IMR-90 (cell line): ENCODE results near the gene DSG3. TPM values are rescaled to one million over a fixed set of nuclear protein-coding genes. Genes with fewer than 3 reads are reported as not detected.

Experiments
- ATAC-seq: fragments of 200-7000 bp; cut with Tn5 transposase; 2 replicates; pipeline ENCODE4 v1.9.1; 2020; ENCODE audit warnings: low read depth, mild to moderate bottlenecking, moderate library complexity
- BruUV-seq: library from RNA; stranded (reverse); fragments of 400-500 nt; replicated peaks from 2 replicates; lab custom pipeline; 2021; lab: Mats Ljungman, UMichigan
- CTCF ChIA-PET: fragments of 300-600 bp; formaldehyde crosslinking; extraction: SDS; loops from one replicate; lab custom pipeline; 2021; ENCODE audit warnings: antibody characterized with exemption; lab: Yijun Ruan, JAX
- POLR2A ChIA-PET: fragments of 300-600 bp; sonication (Branson Sonifier 250); formaldehyde crosslinking; loops from one replicate; lab custom pipeline; 2022; ENCODE audit warnings: antibody characterized with exemption; ENCODE audit not compliant: unreplicated experiment; lab: Charles Lee
- DNase-seq: peaks from one replicate; pipeline ENCODE4 v3.0.0; 2013
- H2AFZ ChIP-seq: replicated peaks from 2 replicates; pipeline ENCODE3; 2013; ENCODE audit warnings: low read length, mild to moderate bottlenecking; ENCODE audit not compliant: poor library complexity
- H2AK5ac ChIP-seq: 2 replicates; pipeline ENCODE4 v1.6.1; 2013; ENCODE audit warnings: low read depth, low read length, inconsistent platforms
- H2AK9ac ChIP-seq: replicated peaks from 2 replicates; pipeline ENCODE3; 2013; ENCODE audit warnings: mild to moderate bottlenecking, low read depth, low read length, moderate library complexity; ENCODE audit not compliant: poor library complexity
- H2BK120ac ChIP-seq: 2 replicates; pipeline ENCODE4 v1.6.1; 2013; ENCODE audit warnings: low read depth, low read length, inconsistent platforms
- H2BK15ac ChIP-seq: 3 replicates; pipeline ENCODE4 v1.6.1; 2013; ENCODE audit warnings: low read depth, low read length, inconsistent platforms
- H2BK20ac ChIP-seq: 2 replicates; pipeline ENCODE4 v1.6.1; 2013; ENCODE audit warnings: low read depth, mild to moderate bottlenecking, inconsistent platforms, low read length, moderate library complexity
- H2BK5ac ChIP-seq: 2 replicates; pipeline ENCODE4 v1.6.1; 2013; ENCODE audit warnings: mild to moderate bottlenecking, low read depth, low read length, inconsistent platforms; ENCODE audit not compliant: poor library complexity, severe bottlenecking
- H3K14ac ChIP-seq: replicated peaks from 2 replicates; pipeline ENCODE4 v1.6.1; 2013; ENCODE audit warnings: low read depth, low read length, inconsistent platforms
- H3K18ac ChIP-seq: 2 replicates; pipeline ENCODE4 v1.6.1; 2013; ENCODE audit warnings: low read depth, low read length, control low read depth
- H3K23ac ChIP-seq: 2 replicates; pipeline ENCODE4 v1.6.1; 2013; ENCODE audit warnings: low read depth, low read length, inconsistent platforms
- H3K27ac ChIP-seq: 2 replicates; pipeline ENCODE4 v1.5.1; 2013; ENCODE audit warnings: mild to moderate bottlenecking, control low read depth, low read length; ENCODE audit not compliant: insufficient read depth
- H3K27me3 ChIP-seq: 2 replicates; pipeline ENCODE4 v1.6.1; 2013; ENCODE audit warnings: low read length; ENCODE audit not compliant: control insufficient read depth, insufficient read depth
- H3K36me3 ChIP-seq: 2 replicates; pipeline ENCODE4 v1.6.1; 2013; ENCODE audit warnings: low read length, mixed read lengths; ENCODE audit not compliant: control insufficient read depth, insufficient read depth
- H3K4ac ChIP-seq: 2 replicates; pipeline ENCODE4 v1.6.1; 2013; ENCODE audit warnings: low read depth, low read length, inconsistent platforms
- H3K4me1 ChIP-seq: 2 replicates; pipeline ENCODE4 v1.6.1; 2013; ENCODE audit warnings: low read length, mixed read lengths; ENCODE audit not compliant: control insufficient read depth, insufficient read depth
- H3K4me2 ChIP-seq: 2 replicates; pipeline ENCODE4 v1.6.1; 2013; ENCODE audit warnings: low read depth, mild to moderate bottlenecking, control low read depth, low read length, moderate library complexity
- H3K4me3 ChIP-seq: 2 replicates; pipeline ENCODE4 v1.5.1; 2013; ENCODE audit warnings: low read depth, mild to moderate bottlenecking, control low read depth, low read length, moderate library complexity; ENCODE audit not compliant: insufficient read depth
- H3K56ac ChIP-seq: 2 replicates; pipeline ENCODE4 v1.6.1; 2013; ENCODE audit warnings: low read length, inconsistent platforms; ENCODE audit not compliant: insufficient read depth; ENCODE audit errors: extremely low read depth
- H3K79me1 ChIP-seq, 2 experiments: 2 replicates each; pipeline ENCODE4 v1.6.1; 2013; ENCODE audit warnings: low read length in 2 of 2, inconsistent platforms in 1 of 2, low read depth in 1 of 2
- H3K9ac ChIP-seq: 2 replicates; pipeline ENCODE4 v1.6.1; 2013; ENCODE audit warnings: low read depth, low read length, control low read depth
- H3K9me1 ChIP-seq: 2 replicates; pipeline ENCODE4 v1.6.1; 2013; ENCODE audit warnings: low read length, inconsistent platforms; ENCODE audit not compliant: insufficient read depth
- H3K9me3 ChIP-seq: 2 replicates; pipeline ENCODE4 v1.6.1; 2013; ENCODE audit warnings: low read length; ENCODE audit not compliant: control insufficient read depth, insufficient read depth
- H4K20me1 ChIP-seq: 2 replicates; pipeline ENCODE4 v1.6.1; 2013; ENCODE audit warnings: low read length, inconsistent platforms; ENCODE audit not compliant: insufficient read depth
- H4K5ac ChIP-seq: 2 replicates; pipeline ENCODE4 v1.6.1; 2013; ENCODE audit warnings: mild to moderate bottlenecking, low read depth, low read length, control low read depth
- H4K8ac ChIP-seq, 2 experiments: 2 replicates each; pipeline ENCODE4 v1.6.1; 2013; ENCODE audit warnings: low read depth in 2 of 2, low read length in 2 of 2, control low read depth in 1 of 2, inconsistent platforms in 1 of 2
- H4K91ac ChIP-seq: 2 replicates; pipeline ENCODE4 v1.6.1; 2013; ENCODE audit warnings: low read depth, low read length, inconsistent platforms; ENCODE audit not compliant: insufficient read depth
- CTCF ChIP-seq: conservative IDR thresholded peaks from 2 replicates; pipeline ENCODE4 v1.5.1; 2012; ENCODE audit warnings: mild to moderate bottlenecking, low read depth, low read length, improper control_type of control experiment
- POLR2A ChIP-seq: IDR thresholded peaks from 2 replicates; pipeline ENCODE4 v1.6.1; 2012; ENCODE audit warnings: mild to moderate bottlenecking, low read depth, low read length
- RAD21 ChIP-seq: IDR thresholded peaks from 2 replicates; pipeline ENCODE4 v1.6.1; 2012; ENCODE audit warnings: low read length, improper control_type of control experiment
- WGBS, 2 experiments: methylation state at CpG; one replicate each; pipeline versions ENCODE4 v1.1.5 to v1.1.7; 2013; ENCODE audit warnings: missing lambda C conversion rate in 2 of 2; ENCODE audit not compliant: insufficient read length in 1 of 2; ENCODE audit errors: extremely low coverage in 2 of 2; 5-methylcytosine and 5-hydroxymethylcytosine counted together
- dilution Hi-C: fragments of 300-500 bp; cut with HindIII; formaldehyde crosslinking; loops from one replicate; pipeline ENCODE4 v1.14.3; 2018; ENCODE audit warnings: low sequenced_read_pairs; ENCODE audit not compliant: unreplicated experiment
- in situ Hi-C: fragments of 300-500 bp; cut with MboI; formaldehyde crosslinking; loops from 3 replicates; pipeline ENCODE4 v1.14.3; 2019; ENCODE audit warnings: low sequenced_read_pairs, inconsistent platforms, mixed read lengths
- intact Hi-C: fragments of 100-400 bp; cut with micrococcal nuclease; formaldehyde crosslinking; loops from 2 replicates; pipeline ENCODE4 v1.10.0; 2022
- polyA plus RNA-seq, 3 experiments: library from polyadenylated mRNA; depleted of rRNA; stranded (reverse); fragments of >200 nt; gene quantifications; 2 replicates each; pipeline ENCODE4 v1.2.3, GENCODE V29; 2012; ENCODE audit warnings: low replicate concordance in 1 of 3
- total RNA-seq: library from RNA; depleted of rRNA; stranded (reverse); fragments of >200 nt; gene quantifications from 2 replicates; pipeline ENCODE4 v1.2.3, GENCODE V29; 2012

Gene DSG3
- total and polyA plus RNA-seq, 2 of the 4 experiments (the other 2 are of a cell fraction) = not detected

- Histone ChIP-seq H2AK5ac (no peak overlapping the region), H3K79me1 (no peaks in the 10 kb centered on the region), H2AK9ac (no peak overlapping the region), H3K18ac (no peak overlapping the region), H3K36me3 (no peaks in the 10 kb centered on the region), H4K8ac (no peak overlapping the region), H4K91ac (no peak overlapping the region), H2BK20ac (no peak overlapping the region), H3K14ac (no peak overlapping the region), H3K23ac (no peak overlapping the region), H4K20me1 (no peaks in the 10 kb centered on the region), H3K9me1 (no peaks in the 10 kb centered on the region), H3K9me3 (no peaks in the 10 kb centered on the region), H2BK120ac (no peak overlapping the region), H3K4me2 (no peak overlapping the region), H2AFZ (no peak overlapping the region), H3K4me1 (no peaks in the 10 kb centered on the region), H3K4me3 (no peak overlapping the region), H3K9ac (no peak overlapping the region), H3K4ac (no peak overlapping the region), H3K56ac (no peak overlapping the region), H2BK5ac (no peak overlapping the region), H2BK15ac (no peak overlapping the region), H3K27me3 (no peaks in the 10 kb centered on the region), H3K27ac (no peak overlapping the region), H4K5ac (no peak overlapping the region)
- dilution Hi-C loops (no loop called here), intact Hi-C loops (loop anchor here (2.0 to 10.0 kb wide), 4 partner anchors 83 to 400 kb away; no protein-coding TSS in a partner anchor), in situ Hi-C loops (no loop called here)
- no TSS peak for BruUV-seq
- ChIA-PET CTCF (interaction anchor here (0.6 to 1.2 kb wide), 3 partner anchors 13 to 128 kb away, joined by 3 to 4 read pairs (median 3); no protein-coding TSS in a partner anchor), POLR2A (no interaction called here)
- DNase-seq (peak; percentile 20), ATAC-seq (peak; percentile 51; the same call in 1 of the 2 replicates)
- peak; percentile 43 for TF ChIP-seq CTCF
- TF ChIP-seq RAD21 = peak; percentile 57
- TF ChIP-seq POLR2A = no peak
- no CpG with 5 or more reads among the region's 7 CpGs for WGBS, 2 experiments
These were observed 23.1 kb upstream of the DSG3 start for GRCh38 chr18:31424383-31424988.
